ENCODE measurements around the gene MTTP. TPM values are rescaled to one million over a fixed set of nuclear protein-coding genes. Genes with fewer than 3 reads are reported as not detected.
A peak's percentile ranks its signal among the peaks of the same experiment; 100 is the strongest.

Gene MTTP
- total RNA-seq, 1 donor from 2014 or later: 0.26 TPM

- Mint-ChIP-seq H3K4me3 (ENCODE audit: unreplicated experiment) (no peak overlapping the region), H3K36me3 (ENCODE audit: low read depth, unreplicated experiment) (no peaks in the 10 kb centered on the region), H3K9me3 (ENCODE audit: unreplicated experiment) (no peaks in the 10 kb centered on the region), H3K4me1 (ENCODE audit: unreplicated experiment) (peaks cover 2% of the 10 kb centered on the region), H3K27me3 (ENCODE audit: unreplicated experiment) (no peaks in the 10 kb centered on the region), H3K27ac (ENCODE audit: unreplicated experiment) (no peak overlapping the region)
- DNase-seq (ENCODE audit: low spot score): no peak
- no peak for TF ChIP-seq CTCF (IDR thresholded peaks at IDR 0.05; ENCODE audit: unreplicated experiment)
Observed at GRCh38 chr4:99536848-99537247, 37.8 kb upstream of the MTTP start.

- no peaks in the 10 kb centered on the region for H3K27me3 Mint-ChIP-seq (ENCODE audit: unreplicated experiment)
Observed at GRCh38 chr4:99537674-99538073, 37.0 kb upstream of the MTTP start.

GRCh38 chr4:99540277-99540939 is 34.2 kb upstream of the MTTP start:
- Mint-ChIP-seq H3K27ac (ENCODE audit: unreplicated experiment) (no peak overlapping the region), H3K4me3 (ENCODE audit: unreplicated experiment) (no peak overlapping the region), H3K27me3 (ENCODE audit: unreplicated experiment) (no peaks in the 10 kb centered on the region), H3K36me3 (ENCODE audit: low read depth, unreplicated experiment) (no peaks in the 10 kb centered on the region), H3K9me3 (ENCODE audit: unreplicated experiment) (no peaks in the 10 kb centered on the region), H3K4me1 (ENCODE audit: unreplicated experiment) (no peaks in the 10 kb centered on the region)
- TF ChIP-seq CTCF (IDR thresholded peaks at IDR 0.05; ENCODE audit: unreplicated experiment): no peak
- DNase-seq (ENCODE audit: low spot score): no peak

More at GRCh38 chr4:99537674-99538073, 37.0 kb upstream of the MTTP start:
- no peak for TF ChIP-seq CTCF (IDR thresholded peaks at IDR 0.05; ENCODE audit: unreplicated experiment)
- H3K4me1 Mint-ChIP-seq (ENCODE audit: unreplicated experiment): no peaks in the 10 kb centered on the region
- no peaks in the 10 kb centered on the region for H3K36me3 Mint-ChIP-seq (ENCODE audit: low read depth, unreplicated experiment)
- DNase-seq (ENCODE audit: low spot score): no peak
- no peaks in the 10 kb centered on the region for H3K9me3 Mint-ChIP-seq (ENCODE audit: unreplicated experiment)
- H3K27ac Mint-ChIP-seq (ENCODE audit: unreplicated experiment): no peak overlapping the region
- H3K4me3 Mint-ChIP-seq (ENCODE audit: unreplicated experiment): no peak overlapping the region

GRCh38 chr4:99552872-99553271 is 21.8 kb upstream of the MTTP start:
- no peak for DNase-seq (ENCODE audit: low spot score)
- no peaks in the 10 kb centered on the region for H3K9me3 Mint-ChIP-seq (ENCODE audit: unreplicated experiment)
- H3K27me3 Mint-ChIP-seq (ENCODE audit: unreplicated experiment): no peaks in the 10 kb centered on the region
- peaks cover 6% of the 10 kb centered on the region for H3K4me1 Mint-ChIP-seq (ENCODE audit: unreplicated experiment)
- no peak overlapping the region for H3K4me3 Mint-ChIP-seq (ENCODE audit: unreplicated experiment)
- no peaks in the 10 kb centered on the region for H3K36me3 Mint-ChIP-seq (ENCODE audit: low read depth, unreplicated experiment)
- no peak overlapping the region for H3K27ac Mint-ChIP-seq (ENCODE audit: unreplicated experiment)
- TF ChIP-seq CTCF (IDR thresholded peaks at IDR 0.05; ENCODE audit: unreplicated experiment): no peak

- Mint-ChIP-seq H3K4me3 (ENCODE audit: unreplicated experiment) (peak within 1 kb of the TSS; percentile 95), H3K27ac (ENCODE audit: unreplicated experiment) (peak within 1 kb of the TSS; percentile 99), H3K4me1 (ENCODE audit: unreplicated experiment) (peaks cover 3% of the 10 kb centered on the region), H3K27me3 (ENCODE audit: unreplicated experiment) (peaks cover 13% of the 10 kb centered on the region), H3K36me3 (ENCODE audit: low read depth, unreplicated experiment) (no peaks in the 10 kb centered on the region), H3K9me3 (ENCODE audit: unreplicated experiment) (no peaks in the 10 kb centered on the region)
- TF ChIP-seq CTCF (IDR thresholded peaks at IDR 0.05; ENCODE audit: unreplicated experiment): no peak
- DNase-seq (ENCODE audit: low spot score): peak; percentile 91
Observed at GRCh38 chr4:99563310-99564186, 11.1 kb upstream of the MTTP start, which contains the start of gene TRMT10A. TSS of gene TRMT10A (minus strand) at chr4:99564039. CDS start at chr4:99559338, 4,701 bp downstream.
